Measurements from ENCODE around the gene PCDH10. TPM values are rescaled to one million over a fixed set of nuclear protein-coding genes. Genes with fewer than 3 reads are reported as not detected.

PCDH10 gene
- total and polyA plus RNA-seq, 2 donors (not counting 3 experiments of a cell fraction or from before 2014, with no cell fraction given) = 56.5 to 91.0 TPM

GRCh38 chr4:133147286-133147821, 1.7 kb upstream of the PCDH10 start:
- H3K4me2 ChIP-seq (ENCODE audit: insufficient read depth, low read length) = peak overlapping the region; percentile 100
- peak overlapping the region; percentile 72 for H3K9ac ChIP-seq (replicated peaks; ENCODE audit: extremely low read depth, insufficient read depth, low read length)
- TF ChIP-seq EZH2 (IDR thresholded peaks at IDR 0.05; ENCODE audit: borderline replicate concordance, low read depth, low read length, severe bottlenecking) (no peak), CTCF (IDR thresholded peaks at IDR 0.05; ENCODE audit: extremely low read depth in 1 of 2, insufficient read depth in 1 of 2, low read depth in 1 of 2, low read length in 2 of 2) (no peak), POLR2AphosphoS5 (IDR thresholded peaks at IDR 0.05; ENCODE audit: insufficient read depth, low read depth, low read length) (no peak), GATA2 (IDR thresholded peaks at IDR 0.05; ENCODE audit: insufficient read depth, insufficient read length, low read depth, low read length) (no peak), FOS (IDR thresholded peaks at IDR 0.05; ENCODE audit: borderline replicate concordance, insufficient read depth, low read length) (no peak), JUN (IDR thresholded peaks at IDR 0.05; ENCODE audit: borderline replicate concordance, insufficient read depth, insufficient read length, low read depth) (no peak), POLR2A (IDR thresholded peaks at IDR 0.05; ENCODE audit: low read depth, low read length) (no peak), MYC (IDR thresholded peaks at IDR 0.05; ENCODE audit: low read depth, low read length) (no peak), MAX (IDR thresholded peaks at IDR 0.05; ENCODE audit: insufficient read depth, insufficient read length) (no peak)
- peak overlapping the region; percentile 6 for H3K27ac ChIP-seq (ENCODE audit: insufficient read depth, low read depth, low read length)
- H3K9me3 ChIP-seq (replicated peaks; ENCODE audit: control insufficient read depth, insufficient read depth, low read length) = no peaks in the 10 kb centered on the region
- peak; percentile 46 for FAIRE-seq
- H3K4me3 ChIP-seq (replicated peaks in 1 of 3; ENCODE audit: insufficient read depth in 1 of 3, low read depth in 1 of 3, low read length in 3 of 3) = peak overlapping the region; percentile 72 to 83 (median 77)
- peak; percentile 48 for DNase-seq (ENCODE audit: low read depth, low spot score)
- dilution Hi-C loops (cut with MboI; ENCODE audit: extremely low pct_ligation_motif_present, low sequenced_read_pairs) (no loop called here), intact Hi-C loops (cut with micrococcal nuclease) (loop anchor here (2.0 to 10.0 kb wide), 11 partner anchors 155 to 1787 kb away; partner anchors contain the start of gene PABPC4L)
- H3K79me2 ChIP-seq (ENCODE audit: control insufficient read depth, insufficient read depth, low read length) = peaks cover 26% of the 10 kb centered on the region
- no peaks in the 10 kb centered on the region for H3K9me1 ChIP-seq (replicated peaks; ENCODE audit: control insufficient read depth, extremely low read depth, insufficient read depth, low read length)
- POLR2A ChIA-PET = interaction anchor here (0.6 to 1.0 kb wide), 3 partner anchors 17 to 709 kb away, joined by 3 read pairs; no protein-coding TSS in a partner anchor
- peak overlapping the region; percentile 95 for H2AFZ ChIP-seq (ENCODE audit: low read depth, low read length)
- BruUV-seq (replicated peaks) = no TSS peak
- CTCF ChIA-PET = interaction anchor here (0.6 to 3.4 kb wide), 67 partner anchors 7 to 1791 kb away, joined by 3 to 55 read pairs (median 4); no protein-coding TSS in a partner anchor
- no peaks in the 10 kb centered on the region for H3K36me3 ChIP-seq (ENCODE audit: control insufficient read depth in 2 of 2, extremely low read depth in 1 of 2, insufficient read depth in 2 of 2, low read length in 2 of 2)
- H3K4me1 ChIP-seq (ENCODE audit: control insufficient read depth, extremely low read depth, insufficient read depth, low read length) = peaks cover 22% of the 10 kb centered on the region
- H4K20me1 ChIP-seq (replicated peaks; ENCODE audit: control insufficient read depth, extremely low read depth, insufficient read depth, low read length) = no peaks in the 10 kb centered on the region
- H3K27me3 ChIP-seq (ENCODE audit: control insufficient read depth in 2 of 2, insufficient read depth in 2 of 2, low read length in 2 of 2) = no peaks in the 10 kb centered on the region

All from endothelial cell of umbilical vein (primary cell).